Measurements from ENCODE around the gene KRTAP15-1. TPM values are rescaled to one million over a fixed set of nuclear protein-coding genes. Genes with fewer than 3 reads are reported as not detected.

The KRTAP15-1 gene
- total RNA-seq, result not detected

DNA sequence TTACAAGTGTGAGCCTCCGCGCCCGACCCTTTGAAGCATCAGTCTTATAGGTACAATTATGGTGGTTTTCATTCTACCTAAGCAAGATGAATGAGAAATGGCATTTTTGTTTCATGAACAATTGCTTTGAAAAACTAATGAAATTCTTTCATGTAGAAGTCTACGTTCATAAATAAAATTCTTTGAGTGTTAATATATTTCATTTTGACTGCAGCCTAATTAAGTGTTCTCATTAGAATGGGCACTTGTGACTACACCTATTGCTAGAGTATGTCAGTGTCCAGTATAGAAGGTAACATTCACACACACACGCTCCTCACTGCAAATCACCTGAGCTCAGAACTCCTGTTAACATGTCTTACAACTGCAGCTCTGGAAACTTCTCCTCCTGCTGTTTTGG is at the start of gene KRTAP15-1:
TSS of gene KRTAP15-1 (plus strand) at position 301 of the 400 bp plus-strand sequence. CDS start at position 354, 53 bp downstream.
- ATAC-seq, result no peak

GRCh38 chr21:30391492-30392025 is 48.5 kb upstream of the KRTAP15-1 start:
- no peak for ATAC-seq

DNA sequence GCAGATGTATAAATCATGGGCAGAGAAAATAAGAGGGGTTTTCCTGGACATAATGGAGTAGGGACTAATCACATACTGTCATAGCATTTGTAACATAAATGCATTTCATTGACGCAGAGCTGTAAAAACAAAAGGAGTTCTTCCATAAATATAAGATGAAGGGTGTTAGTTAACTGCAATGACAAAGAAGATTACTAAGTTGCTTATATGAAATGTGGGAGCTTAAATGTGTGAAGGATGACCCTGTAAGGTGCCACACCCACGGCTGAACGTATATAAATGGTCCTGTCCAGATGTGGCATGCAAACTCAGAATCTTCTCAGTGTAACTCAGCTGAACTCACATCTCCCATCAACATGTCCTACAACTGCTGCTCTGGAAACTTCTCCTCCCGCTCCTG is 44.3 kb upstream of the KRTAP15-1 start, which contains the start of gene KRTAP13-1:
TSS of gene KRTAP13-1 (plus strand) at position 301 of the 400 bp plus-strand sequence. CDS start at position 357, 56 bp downstream.
- no peak for ATAC-seq

GRCh38 chr21:30408782-30409494 is 31.1 kb upstream of the KRTAP15-1 start:
- peak; percentile 62 for ATAC-seq

GRCh38 chr21:30415993-30416392 is 24.1 kb upstream of the KRTAP15-1 start:
- no peak for ATAC-seq

DNA sequence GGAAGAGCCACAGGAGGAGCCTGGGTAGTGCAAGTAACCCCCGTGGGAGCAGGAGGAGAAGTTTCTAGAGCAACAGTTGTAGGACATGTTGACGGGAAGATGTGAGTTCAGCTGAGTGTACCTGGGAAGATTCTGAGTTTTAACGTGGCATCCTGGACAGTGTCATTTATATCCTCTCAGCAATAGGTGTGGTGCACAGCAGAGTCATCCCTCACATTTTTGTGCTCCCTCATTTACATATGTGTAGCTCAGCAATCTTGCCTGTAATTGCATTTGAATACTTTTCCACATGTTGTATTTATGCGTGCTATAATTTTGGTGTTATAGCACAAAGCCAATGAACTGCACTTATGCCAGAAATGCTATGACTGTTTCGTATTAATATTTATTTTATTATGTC is 14.2 kb upstream of the KRTAP15-1 start, which contains the start of gene KRTAP13-3:
TSS of gene KRTAP13-3 (minus strand) at position 101 of the 400 bp plus-strand sequence. CDS start at position 87, 14 bp downstream.
- ATAC-seq, result no peak

DNA sequence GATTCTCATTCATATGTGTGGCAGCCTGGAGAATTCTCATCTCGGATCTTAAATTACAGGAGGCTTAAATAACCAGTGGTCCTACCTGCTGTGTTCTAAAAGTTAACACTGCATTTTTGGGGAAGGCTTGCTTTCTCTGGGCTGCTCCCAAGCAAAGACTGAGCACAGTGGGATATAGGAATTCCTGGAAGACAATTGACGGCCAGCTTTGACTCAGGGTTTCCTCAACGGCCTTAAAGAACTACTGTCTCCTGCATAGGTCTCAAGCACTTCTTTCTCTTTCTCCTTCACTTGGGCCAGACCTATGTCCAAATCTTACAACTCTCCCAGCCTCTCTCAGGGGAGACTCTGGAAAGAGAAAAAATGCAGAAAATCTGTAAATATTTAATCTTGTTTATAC is 13.3 kb upstream of the KRTAP15-1 start:
- ATAC-seq, result no peak

GRCh38 chr21:30430170-30430655 is 9.9 kb upstream of the KRTAP15-1 start, which contains the start of gene KRTAP13-4:
Gene KRTAP13-4 (plus strand): TSS chr21:30430220. CDS start chr21:30430276, 56 bp downstream.
- ATAC-seq, result no peak

DNA sequence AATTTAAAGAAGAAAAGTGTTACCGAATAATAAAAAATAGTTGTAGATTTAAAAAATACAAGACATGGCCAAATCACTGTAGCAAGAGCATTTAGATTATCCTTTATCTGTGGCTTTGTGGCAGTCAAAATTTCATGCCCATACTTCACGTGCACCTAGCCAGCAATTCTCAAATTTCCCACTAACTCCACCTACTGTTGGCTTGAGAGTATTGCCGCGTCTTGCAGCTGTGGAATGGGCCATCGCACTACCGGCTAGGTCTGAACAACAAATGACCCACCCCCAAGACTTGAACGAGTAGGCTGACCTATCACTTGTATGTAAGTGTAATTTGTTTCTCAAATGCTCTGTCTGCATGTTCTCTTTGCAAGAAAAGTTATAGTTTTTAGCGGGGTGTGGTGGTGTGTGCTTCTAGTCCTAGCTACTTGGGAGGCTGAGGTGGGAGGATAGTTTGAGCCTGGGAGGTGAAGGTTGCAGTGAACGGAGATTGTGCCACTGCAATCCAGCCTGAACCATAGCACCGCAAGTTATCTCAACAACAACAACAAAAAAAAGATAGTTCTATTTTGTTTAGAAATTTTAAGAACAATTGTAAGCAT is 5.9 kb upstream of the KRTAP15-1 start:
- ATAC-seq, result peak; percentile 46

DNA sequence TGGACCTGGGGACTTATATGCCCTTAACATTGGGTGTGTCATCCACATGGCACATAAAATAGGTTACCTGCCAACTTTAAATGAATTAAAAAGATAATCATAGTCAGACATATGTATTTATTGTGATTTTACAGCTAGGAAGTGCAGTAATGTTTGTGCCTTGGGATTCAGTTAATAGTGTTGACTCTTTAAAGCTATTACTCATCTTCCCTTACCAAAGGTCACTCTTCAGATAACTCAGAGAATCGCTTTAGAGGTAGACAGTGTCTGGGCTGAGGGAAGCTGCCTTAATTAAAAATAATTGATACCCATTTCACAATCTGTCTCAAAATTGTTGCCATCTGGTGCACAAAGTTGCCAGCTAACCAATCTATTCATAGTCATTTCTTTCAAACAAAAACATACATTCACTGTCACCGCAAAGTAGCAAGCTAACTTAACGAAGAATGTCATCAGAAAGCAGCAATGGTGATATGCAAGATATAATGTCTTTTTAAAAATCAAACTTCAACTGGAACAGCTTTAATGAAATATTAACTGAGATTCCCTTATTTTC is 3.0 kb upstream of the KRTAP15-1 start:
- ATAC-seq, result no peak

- no peak for ATAC-seq
Measured at GRCh38 chr21:30443226-30443625, 3.2 kb downstream of the KRTAP15-1 start.

DNA sequence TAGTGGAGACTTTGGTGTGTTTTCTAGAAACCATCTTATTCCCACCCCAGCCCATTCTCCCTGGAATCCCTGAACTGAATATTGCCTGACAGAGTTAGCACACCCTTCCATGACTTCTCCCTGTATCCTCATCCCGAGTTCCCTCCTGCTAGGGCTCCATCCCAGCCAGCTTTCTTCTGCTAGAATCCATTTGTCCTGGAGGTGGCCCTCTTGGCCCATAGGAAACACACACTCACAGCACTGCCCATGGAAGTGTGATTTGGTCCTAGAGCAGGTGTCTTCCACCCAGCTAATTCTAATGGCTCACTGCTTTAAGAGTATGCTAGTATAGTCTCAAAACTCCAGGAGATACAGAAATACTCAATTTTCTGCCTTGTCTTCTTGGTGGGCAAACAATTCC is 4.1 kb downstream of the KRTAP15-1 start:
- ATAC-seq, result no peak

- ATAC-seq, result no peak
Measured at GRCh38 chr21:30447056-30447455, 7.0 kb downstream of the KRTAP15-1 start.

- no peak for ATAC-seq
Measured at GRCh38 chr21:30448514-30448913, 8.4 kb downstream of the KRTAP15-1 start.

GRCh38 chr21:30463713-30464112 is 23.6 kb downstream of the KRTAP15-1 start:
- peak; percentile 31 for ATAC-seq

DNA sequence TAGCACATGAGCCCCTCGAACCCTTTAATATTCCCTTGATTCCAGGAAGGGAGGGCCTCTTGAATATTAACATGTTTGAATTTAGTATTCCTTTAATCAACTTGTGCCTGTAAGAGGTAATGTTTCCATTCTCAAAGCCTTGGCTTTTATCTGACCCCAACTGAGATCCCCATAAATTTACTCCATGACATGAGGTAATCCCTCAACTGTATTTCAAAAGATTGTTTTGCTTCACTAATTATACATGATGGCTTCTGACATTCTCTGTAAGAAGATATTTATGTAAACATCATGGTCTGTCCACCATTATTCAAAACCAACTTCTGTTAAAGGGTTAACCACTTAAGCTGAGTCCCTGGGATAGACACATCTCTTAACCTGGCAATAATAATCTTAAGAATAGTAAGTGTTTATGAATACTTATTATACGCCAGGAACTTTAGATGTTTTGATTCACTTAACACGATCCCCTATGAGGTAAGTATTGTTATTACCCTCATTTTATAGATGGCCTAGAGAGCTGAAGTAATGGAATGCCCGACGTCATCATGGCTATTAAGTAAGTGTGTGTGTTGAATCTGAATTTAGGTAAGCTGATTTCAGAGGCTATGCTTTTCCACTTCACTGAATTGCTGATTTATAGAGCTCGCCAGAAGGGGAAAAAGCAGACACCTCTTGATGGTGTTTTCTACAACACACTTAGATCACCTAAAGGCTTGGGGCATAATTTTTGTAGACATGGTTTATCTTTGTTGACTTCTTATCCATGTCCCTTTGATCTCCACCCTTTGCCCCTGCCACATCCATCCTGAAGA is 29.0 kb downstream of the KRTAP15-1 start:
- ATAC-seq, result no peak

DNA sequence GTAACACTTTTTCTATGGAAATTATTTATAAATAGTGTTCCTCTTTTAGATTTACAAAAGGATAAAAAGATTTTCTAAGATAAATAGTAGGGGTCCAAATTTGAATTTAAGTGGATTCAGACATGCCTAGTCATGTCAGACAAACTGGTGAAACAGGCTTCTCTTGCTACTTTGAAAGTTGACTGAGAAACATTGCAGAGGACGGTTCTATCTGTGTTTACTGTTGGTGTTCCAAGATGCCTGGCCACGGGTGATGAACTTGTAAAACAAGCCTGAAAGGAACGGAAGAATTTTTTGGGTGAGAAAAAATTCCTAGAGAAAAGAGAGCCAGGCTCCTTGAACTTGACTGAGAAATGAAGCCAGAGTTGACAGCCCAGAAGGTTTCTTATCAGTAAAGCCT is 37.9 kb downstream of the KRTAP15-1 start:
- no peak for ATAC-seq

DNA sequence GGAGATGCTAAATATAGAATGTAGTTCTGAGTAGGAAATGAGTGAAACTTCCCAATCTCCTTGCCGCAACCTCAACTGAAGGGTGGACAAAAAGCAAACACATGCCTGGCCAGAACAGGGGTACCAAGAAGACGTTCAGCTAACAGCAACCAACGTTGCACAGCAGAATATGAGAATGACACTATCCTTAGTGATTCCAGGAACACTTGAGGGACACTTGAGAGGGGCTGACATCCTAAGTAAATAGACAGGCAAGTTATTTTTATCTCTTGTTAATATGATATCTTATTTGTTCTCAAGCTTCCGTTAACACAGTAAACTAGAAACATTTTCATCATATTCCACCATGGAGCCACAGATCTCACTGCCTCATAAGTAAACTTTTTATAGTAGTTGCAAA is 39.2 kb downstream of the KRTAP15-1 start:
- no peak for ATAC-seq

- ATAC-seq, result peak; percentile 18
Measured at GRCh38 chr21:30480145-30480544, 40.1 kb downstream of the KRTAP15-1 start, which contains the start of gene KRTAP19-1. Gene KRTAP19-1 (minus strand): TSS chr21:30480367. CDS start chr21:30480317, 50 bp downstream.

DNA sequence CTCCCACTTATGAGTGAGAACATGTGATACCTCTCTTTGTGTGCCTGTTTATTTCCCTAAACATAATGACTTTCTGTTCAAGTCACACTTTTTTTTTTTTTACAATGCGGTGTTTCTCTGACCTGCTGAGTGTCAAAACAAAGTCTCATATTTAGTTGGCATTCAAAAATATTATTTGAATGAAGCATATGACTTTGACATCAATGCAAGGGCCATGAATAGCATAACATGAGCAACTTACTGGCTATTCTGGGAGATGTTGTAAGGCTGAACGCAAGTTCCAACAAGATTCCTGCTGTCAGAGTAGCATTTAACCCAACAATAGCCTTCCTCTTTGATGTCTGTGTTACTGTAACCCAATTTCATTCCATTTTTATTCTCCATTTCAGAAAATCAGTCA is 42.1 kb downstream of the KRTAP15-1 start:
- no peak for ATAC-seq

- ATAC-seq, result no peak
Measured at GRCh38 chr21:30486180-30486579, 46.1 kb downstream of the KRTAP15-1 start.

GRCh38 chr21:30487336-30487735 is 47.3 kb downstream of the KRTAP15-1 start, which contains the start of gene KRTAP19-2:
Gene KRTAP19-2 (minus strand): TSS chr21:30487436. CDS start chr21:30487348, 88 bp downstream.
- ATAC-seq, result no peak

All from esophagus mucosa (tissue), 1 donor.